IPS DF 19.7 (cell line): ENCODE results near the gene EGFLAM.

ENCODE experiments used
- DNase-seq: peaks from one replicate; pipeline ENCODE4 v3.0.0-alpha.2; 2013; ENCODE audit warnings: low read depth, low spot score

The EGFLAM gene

DNA sequence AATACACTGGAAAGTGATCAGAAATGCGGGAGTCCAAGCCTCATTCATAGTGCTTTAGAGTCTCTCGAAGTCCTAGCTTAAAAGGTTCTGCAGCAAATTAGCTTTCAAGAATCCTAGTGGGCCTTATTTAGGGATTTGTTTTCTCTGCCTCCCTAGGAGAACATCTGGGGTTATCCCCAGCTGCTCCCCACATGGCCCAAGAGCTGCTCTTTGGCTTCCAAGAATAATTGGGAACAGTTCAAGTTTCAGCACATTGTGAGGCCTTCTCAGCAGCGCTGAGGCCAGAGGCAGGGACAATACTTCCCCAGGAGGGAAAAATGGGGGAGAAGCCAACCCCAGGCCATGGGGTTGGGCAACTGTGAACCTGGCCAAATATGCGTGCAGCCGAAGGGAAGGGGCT is 189.4 kb downstream of the EGFLAM start:
- no peak for DNase-seq

DNA sequence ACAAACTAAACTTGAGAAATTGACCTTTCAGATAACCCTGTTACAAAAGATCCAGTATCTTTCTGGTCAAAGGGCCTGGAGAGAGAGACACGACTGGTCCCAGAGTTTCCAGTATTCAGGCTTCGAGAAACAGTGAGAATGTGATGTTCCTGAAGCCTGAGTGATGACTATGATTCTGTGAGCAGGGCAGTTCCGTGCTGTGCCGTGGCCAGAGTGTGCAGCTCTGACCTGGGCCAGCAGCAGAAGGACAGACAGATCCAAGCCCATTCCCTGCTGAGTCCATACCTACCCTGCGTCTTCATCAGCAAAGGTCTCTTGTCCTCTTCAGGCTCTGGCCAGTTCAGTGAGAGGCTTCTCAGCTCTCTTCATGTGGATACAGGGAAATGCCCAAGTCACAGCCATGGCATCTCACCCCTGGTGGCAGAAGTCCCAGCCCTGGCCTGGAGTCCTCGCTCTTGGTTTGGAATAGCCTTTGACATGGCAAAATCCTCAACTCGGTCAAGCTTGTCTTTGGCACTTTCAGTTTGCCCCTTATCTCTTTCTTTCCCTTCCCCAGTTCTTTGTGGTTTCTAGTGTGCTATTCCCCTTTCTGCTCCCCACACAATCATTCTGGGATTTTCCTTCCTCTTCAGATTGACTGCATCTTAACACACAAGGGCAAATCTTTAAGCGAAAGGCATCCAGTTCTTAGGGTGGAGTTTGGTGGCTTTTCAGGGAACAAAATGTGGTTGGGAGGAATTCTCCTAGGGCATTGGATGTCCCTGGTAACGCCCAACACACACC is 190.4 kb downstream of the EGFLAM start:
- DNase-seq: no peak

DNA sequence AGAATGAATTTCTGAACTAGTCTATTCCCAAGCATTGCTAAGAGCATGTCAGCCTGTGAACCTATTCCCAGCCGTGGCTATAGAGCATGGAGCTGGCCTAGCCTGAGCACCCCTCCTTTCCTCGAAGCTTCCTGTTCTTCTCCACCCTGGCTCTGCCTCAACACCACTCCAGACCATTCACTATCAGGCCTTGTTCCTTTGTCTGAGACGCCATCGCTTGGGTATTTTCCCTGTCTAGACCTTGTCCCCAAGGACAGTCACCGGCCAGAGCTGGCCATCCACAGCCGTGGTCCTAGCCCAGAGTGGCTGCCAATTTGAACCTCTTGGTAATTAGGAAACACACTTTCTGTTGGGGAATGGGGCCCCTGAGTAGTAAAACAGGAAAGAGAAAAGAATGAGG is 192.3 kb downstream of the EGFLAM start:
- no peak for DNase-seq

DNA sequence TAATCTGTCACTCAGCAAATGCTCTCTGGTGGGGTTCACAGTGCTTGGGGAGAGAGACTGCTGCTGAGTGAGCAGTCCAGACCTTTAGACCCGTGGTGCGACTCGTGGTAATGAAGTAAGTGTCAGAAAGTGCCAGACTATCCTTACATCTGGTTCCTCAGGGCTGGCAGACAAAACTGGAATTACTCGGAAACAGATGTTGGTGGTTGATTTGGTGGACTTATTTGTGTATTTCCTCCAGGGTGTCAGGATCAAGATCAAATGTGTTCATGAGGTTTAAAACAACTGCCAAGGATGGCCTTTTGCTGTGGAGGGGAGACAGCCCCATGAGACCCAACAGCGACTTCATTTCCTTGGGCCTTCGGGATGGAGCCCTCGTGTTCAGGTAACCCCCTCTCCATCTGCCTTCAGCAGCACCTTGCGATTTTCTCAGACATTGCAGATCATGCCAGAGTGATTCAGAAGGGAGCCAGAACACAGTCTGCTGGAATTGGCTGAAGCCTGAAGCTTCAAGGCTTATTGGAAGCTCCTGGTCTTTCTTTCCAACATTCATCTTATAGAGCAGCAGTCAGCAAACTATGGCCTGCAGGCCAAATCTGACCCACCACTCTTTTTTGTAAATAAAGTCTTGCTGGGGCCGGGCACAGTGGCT is 192.8 kb downstream of the EGFLAM start:
- no peak for DNase-seq

DNA sequence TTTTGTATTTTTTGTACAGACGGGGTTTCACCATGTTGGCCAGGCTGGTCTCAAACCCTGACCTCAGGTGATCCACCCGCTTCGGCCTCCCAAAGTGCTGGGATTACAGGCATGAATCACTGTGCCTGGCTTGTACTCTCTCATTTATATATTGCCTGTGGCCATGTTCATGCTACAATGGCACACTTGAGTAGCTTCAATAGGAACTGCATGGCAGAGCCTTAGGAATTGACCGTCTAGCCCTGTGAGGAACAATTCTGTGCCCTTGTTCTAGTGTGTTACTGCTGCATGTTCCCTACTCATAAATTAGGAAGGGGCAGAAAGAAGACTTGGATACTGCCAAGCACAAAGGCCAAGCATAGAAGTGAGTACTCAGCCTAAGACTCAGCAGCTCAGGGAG is 193.8 kb downstream of the EGFLAM start:
- DNase-seq: no peak

DNA sequence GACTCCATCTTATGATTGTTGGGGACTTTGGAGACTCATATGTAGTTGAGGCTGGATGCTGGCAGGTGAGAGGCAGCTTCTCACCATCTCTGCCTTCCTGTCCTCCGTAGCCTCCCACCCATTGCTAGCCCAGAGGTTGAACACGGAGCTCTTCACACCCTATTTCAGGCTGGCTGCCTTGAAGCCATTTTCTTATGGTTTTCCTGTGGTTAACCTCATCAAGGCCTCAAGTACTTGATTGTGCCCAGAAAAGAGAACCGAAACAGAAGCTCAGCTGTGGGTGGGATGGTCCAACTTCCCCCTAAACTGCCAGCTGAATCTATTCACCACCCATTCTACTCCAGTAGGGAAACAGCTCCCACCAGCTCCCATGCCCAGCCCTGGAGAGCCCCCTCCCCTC is 195.1 kb downstream of the EGFLAM start:
- DNase-seq: no peak

DNA sequence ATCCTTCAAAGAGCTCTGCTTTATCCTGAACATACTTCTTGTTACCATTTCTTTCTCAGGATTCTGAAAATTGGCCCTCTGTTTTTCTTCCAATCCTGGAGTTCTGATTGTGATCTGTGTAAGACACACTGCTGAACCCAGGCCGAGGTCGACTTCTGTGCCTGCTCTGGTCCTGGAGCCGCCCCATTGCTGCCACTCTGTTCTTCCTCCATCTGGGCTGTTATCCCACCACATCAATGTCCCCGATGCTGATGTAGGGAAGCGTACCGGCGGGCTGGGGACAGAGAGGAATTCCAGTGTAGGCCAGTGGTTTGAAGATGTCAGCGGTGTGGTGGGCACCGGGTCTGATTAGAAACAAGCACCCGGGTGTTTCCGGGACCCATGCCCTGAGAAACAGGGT is 195.6 kb downstream of the EGFLAM start:
- DNase-seq: no peak

DNA sequence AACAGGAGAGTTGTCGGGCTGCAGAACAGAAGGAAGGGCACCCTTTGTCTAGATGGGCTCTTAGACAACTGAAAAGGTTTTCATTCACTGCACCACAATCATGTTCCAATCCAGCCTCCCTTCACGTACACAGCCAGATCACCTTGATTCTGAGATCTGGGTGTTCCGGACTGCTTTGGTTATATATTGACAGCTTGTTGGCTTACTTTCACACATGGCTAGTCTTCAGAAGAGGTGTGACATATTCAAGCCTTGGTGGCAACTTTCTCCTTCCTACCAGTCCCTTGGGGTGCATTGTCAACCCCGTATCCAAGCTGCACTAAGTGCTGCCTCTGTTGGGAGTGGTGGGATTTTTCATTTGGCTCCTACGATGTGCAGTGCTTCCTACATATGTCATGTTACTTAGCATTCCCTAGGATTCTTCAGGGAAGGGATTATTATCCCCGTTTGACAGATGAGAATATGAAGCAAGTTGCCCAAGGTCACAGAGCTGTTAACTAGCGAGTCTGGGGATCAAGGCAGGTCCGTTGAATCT is 197.5 kb downstream of the EGFLAM start:
- DNase-seq: no peak

DNA sequence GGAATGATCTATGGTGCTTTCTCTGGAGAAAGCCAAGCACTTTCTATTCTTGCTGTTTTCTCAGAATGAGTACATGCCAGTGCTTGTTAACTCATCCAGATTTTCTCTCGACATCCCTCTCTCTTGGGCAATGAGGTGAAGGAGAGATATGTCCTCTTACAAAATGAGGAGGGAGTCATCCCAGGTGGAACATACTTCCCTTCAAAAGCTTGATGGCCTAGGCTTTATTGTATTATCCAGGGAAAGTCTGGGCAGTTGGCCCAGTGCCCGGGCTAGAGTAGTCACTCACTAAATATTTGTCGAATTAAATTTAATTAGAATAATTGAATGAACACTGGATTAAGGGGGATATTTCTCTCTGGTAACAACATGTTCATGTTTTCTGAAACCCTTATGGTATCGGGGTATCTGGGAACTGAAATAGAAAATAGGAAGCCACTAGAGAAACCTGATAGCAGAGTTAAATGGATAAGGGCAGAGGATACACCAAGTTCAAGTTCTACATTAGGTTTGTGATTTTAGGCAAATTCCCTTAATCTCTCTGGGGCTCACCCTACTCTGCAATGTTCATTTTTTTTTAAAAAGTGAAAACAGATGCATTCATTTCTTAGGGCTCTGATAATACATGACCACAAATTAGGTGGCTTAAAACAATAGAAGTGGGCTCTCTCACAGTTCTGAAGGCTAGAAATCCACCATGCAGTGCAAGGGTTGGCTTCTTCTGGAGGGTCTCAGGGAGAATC is 198.5 kb downstream of the EGFLAM start:
- no peak for DNase-seq

DNA sequence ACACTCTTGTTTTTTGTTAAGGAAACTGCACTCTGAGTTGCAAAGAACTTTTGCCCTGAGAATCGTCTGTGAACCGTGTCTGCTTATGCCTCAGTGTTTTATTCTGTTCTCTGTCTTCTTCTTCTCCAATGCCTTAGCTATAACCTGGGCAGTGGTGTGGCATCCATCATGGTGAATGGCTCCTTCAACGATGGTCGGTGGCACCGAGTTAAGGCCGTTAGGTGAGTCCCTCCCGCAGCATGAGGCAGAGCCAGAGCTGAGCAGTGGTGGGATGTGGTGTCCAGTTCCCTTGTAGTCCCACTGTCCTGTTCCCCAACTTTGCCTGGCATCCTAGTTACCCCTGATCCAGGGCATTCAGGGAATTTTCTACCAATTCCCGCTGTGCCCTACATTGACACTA is 199.8 kb downstream of the EGFLAM start:
- no peak for DNase-seq

DNA sequence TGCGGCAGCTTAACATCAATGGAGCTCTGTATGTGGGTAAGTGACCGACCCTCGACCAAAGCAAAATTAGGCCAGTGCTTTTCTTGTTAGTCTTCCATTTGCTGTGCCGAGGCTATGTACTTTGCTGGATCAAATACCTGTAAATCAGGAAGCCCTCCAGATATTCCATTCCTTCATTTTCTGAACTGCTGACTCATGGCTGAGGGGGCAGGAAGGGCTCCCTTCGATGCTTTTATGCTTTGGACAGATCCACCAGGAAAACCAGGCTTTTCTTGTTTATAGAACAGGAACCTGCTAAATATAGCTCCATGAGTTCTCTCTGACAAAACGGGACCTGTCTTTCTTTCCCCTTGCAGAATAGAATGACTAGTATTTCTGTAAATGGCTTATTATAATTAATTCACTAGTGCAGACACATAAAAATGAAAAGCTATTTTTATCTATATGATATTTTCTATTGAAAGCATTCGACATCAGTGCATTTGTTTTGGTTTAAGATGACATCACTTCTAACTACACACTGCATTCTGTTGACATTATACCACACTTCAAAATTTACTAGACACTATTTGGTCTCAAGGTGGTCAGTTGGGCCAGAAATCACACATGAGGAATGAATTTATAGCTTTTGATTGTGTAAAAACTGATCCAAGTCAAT is 204.7 kb downstream of the EGFLAM start:
- DNase-seq: no peak

DNA sequence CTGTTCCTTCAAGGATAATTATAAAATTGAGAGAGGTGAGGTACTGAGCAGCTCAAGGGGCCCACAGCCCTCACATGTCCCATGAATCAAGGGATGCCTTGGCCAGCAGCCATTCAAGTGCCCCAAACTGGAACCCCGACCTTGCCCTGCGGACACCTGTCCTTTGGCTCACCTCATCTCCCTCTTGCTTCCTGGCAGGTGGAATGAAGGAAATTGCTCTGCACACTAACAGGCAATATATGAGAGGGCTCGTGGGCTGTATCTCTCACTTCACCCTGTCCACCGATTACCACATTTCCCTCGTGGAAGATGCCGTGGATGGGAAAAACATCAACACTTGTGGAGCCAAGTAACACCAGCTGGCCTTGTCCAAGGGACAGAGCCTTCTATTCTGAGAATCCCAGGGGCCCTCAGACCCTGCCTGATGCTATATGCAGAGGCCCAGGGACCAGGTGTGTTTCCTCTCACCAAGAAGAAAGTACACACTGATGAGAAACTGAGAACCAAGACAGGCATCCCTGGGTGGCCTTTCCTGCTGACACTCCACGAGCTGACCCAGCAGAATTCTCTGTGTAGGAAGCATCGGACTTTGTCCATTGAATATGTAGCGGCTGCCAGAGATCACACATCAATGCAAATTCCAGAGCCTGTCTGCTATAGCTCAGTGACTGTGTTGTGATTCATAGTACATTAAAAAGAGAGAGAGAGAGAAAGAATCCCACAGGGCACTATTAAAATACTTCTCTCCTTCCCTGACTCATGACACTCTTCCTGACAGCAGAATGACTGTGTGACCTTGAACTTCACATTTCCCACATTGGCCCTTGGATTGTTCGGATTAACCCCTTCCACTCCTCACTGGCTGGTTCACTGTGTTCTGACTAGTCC is 205.5 kb downstream of the EGFLAM start:
- no peak for DNase-seq

DNA sequence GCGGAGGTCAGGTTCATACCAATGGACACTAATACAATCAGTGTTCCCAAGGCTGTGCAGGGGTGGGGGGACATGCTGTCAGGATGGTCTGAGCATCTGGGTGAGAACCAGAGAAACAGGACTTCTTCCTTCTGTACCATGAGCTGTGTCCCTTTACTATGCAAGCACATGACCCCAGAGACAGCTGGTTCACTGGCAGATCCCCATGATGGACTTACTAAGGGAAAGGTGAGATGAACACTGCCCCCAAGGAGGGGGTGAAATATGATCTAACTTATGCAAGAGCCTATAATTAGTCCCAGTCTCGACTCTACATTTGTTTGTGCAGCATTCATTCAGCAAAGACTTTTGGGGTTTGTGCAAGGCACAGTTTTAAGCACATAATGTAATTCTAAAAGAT is 206.7 kb downstream of the EGFLAM start:
- no peak for DNase-seq

DNA sequence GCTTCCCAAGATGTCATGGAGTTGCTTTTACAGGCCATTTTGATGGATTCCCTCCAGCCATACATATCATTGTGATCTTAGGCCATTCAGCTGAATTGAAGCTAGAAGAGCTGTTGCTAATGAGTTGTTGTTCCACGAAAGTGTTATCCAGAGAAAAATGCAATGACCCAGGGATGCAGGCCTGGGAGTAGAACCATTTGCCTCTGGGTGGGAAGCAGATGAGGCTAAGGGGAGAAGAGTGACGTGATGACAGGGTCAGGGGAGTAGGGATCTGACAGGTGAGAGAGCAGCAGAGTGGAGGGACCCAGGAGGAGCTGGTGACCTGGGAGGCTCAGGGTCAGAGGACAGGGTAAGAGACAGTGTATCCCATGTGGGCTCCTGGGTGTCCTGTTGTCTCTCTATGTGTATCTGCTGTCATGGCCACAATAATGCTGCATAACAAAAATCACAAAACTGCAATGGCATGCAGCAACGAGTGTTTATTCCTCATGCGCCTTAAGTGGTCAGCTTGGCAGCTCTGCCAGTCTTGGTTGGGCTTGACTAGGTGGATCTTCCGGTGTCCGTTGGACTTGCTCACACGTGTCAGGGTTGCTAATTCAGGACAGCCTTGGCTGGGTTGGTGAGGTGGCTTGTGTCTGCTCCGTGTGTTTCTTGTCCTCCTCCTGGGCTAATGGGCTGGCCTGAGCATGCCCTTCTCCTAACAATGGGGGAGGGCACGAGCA is 207.5 kb downstream of the EGFLAM start:
- no peak for DNase-seq

DNA sequence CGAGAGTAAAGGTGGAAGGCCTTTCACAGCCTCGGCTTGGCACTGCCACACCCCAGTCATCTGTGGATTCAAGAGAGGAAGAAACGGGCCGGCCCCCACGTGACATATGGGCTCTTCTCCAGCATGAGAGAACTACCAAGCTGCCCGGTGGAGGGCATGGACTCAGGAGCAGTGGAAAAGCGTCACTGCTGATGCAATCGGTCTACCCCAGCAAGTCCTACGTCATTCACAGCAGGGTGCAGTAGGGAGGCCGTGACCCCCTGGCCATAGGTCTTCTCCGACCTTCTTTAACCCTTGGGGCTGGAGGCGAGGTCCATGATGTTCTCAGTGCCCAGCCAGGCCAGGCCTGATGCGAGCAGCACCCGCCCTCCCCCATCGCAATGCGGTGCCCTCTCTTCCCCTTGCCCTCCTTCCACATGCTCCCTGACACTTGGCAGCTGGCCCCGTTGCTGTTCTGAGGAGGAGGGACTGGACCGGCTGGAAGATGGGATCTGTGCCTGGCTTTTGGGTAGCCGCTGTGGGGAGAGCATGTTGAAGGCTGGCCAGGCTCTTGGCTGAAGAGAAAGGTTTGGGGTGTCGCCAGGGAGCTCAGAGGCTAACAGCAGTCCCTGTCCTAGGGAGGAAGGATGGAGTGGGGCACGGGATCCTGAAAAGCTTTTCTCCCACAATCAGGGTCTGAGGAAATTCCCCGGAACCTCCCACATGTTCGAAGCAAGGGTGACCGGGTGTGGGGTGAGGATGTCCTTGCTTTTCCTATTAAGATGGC is 208.2 kb downstream of the EGFLAM start:
- DNase-seq: no peak

DNA sequence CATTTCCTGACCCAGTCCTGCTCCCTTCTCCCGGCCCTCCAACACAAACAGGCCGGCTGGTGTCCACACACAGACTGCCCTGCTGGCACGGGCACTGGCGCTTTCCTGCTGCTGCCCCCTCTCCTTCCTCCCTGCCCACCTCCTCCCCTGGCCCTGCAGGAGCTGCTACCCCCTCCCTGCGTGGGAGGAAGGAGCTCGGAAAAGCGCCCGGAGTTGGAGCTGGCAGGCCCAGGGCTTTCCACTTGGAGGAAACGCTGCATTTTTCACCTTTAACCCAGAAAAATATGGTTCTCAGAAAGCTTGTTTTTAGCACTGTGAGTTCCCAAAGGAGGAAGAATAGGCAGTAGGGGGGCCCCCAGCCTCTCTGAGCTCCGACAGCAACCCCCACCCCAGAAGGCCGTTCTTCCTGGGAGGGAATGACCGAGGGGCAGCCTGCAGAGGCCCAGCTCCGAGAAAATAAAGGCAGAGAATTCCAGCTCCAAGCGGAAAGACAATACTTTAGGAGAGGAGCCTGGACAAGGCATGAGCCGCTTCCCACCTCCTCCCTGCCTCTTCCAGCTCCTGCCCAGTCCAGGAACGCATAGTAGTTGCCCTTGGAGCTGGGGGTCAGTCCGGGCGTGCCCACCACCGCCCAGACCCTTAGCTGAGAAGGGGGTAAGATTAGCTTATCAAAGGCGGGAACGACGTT is 209.1 kb downstream of the EGFLAM start:
- DNase-seq: no peak

DNA sequence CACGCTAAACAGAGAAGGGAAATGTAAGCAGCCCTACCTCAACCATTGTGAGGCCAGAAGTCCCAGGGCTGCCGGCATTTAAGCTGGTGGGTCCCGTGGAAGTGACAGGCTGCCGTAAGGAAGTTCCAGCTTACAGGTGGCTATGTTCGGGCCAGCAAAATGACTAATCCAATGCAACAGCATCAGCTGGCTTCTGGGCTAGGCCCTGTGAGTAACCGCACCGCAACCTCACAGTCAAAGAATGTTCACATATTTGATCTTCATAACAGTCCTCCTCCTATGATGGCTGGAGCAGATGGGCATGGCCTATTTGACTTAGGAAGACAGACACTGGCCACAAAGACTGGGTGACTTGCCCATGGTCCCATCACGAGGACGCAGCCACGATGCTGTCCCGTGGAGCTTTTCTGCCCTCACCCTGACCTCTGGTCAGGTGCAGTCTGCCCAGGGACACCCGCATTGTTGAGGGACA is 209.9 kb downstream of the EGFLAM start:
- DNase-seq: no peak

DNA sequence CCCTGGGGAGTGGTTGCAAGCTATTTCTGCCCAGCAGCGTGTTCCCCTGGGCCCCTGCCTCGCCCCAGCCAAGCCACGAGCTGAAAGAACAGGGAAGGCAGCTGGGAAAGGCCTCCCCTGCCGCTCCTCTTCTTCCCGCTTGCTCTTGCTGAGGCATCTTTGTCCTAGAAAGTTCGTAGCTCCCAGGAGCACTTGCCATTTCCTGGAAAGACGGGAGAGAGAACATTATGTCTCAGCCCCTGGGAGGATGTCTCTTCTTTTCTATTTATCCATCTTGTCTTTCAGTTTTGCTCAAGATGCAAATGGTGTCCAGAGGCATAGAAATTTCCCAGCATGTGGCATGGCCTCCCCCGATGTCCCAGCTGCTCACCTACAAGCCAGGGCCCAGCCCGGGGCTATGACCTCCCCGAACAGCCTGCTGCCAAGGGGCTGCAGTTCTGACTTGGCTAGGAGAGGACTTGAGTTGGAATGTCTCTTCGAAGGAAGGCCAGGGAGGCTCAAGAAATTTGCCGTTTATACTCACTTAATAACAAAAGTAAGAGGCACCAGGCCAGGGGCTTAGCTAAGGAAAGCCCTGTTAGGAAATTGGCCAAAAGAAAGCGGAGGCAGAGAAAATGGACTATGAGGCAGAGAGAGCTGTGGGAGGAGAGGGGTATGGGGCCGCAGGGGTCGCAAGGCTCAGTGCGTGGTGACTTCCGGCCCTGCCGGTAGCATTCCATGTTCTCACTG is 210.8 kb downstream of the EGFLAM start:
- no peak for DNase-seq
